GM21529 (cell line): ENCODE results near the gene YPEL3.
A peak's percentile ranks its signal among the peaks of the same experiment; 100 is the strongest.

ENCODE experiments used
- ATAC-seq: cut with Tn5 transposase; IDR thresholded peaks from one replicate; pipeline ENCODE4 v1.9.1; 2021; ENCODE audit not compliant: unreplicated experiment

YPEL3 gene

DNA sequence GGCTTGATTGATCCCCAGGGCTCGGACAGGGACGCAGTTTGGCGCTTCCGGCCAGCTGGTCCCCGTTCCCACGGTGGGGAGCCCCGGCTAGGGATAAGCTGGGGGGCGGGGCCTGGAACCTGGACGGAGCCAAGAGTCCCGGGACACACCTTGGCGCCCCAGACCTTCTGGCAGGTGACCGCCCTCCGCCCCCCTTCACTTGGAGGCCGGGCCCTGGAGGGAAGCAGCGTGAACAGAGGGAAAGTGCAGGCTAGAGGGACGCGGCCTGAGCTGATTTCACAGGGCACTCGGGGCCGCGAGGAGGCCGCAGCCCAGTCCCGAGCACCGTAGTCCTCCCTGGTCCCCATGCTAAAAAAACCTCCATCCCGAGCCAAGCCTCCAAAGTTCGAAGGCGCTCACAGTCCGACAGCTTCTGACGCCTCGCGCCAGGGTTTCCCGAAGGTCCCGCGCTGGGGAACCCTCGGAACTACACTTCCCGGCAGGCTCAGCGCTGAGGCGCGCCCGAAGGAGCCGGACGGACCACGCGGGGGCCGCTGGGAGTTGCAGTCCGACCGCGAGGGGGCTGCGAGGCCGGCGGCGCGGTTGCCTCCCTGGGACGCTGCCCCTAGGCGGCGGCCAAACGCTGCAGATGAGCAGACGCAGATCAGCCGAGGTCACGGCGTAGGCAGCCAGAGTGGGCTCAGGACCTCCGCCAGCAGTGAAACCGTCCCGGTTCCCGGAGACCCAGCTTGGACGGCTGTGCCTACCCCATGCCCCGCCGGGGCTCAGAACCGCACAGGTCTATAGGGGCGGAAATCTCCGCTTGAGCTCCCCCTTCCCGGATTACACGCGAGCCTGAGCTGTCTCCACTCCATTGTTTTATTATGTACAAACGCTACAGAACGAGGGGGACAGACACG lies 4.3 kb downstream of the YPEL3 start, which contains the start of gene TBX6:
TSS of gene TBX6 (minus strand) at position 451 of the 899 bp plus-strand sequence. CDS start 731 bp downstream, outside the sequence.
- ATAC-seq, result peak; percentile 59

DNA sequence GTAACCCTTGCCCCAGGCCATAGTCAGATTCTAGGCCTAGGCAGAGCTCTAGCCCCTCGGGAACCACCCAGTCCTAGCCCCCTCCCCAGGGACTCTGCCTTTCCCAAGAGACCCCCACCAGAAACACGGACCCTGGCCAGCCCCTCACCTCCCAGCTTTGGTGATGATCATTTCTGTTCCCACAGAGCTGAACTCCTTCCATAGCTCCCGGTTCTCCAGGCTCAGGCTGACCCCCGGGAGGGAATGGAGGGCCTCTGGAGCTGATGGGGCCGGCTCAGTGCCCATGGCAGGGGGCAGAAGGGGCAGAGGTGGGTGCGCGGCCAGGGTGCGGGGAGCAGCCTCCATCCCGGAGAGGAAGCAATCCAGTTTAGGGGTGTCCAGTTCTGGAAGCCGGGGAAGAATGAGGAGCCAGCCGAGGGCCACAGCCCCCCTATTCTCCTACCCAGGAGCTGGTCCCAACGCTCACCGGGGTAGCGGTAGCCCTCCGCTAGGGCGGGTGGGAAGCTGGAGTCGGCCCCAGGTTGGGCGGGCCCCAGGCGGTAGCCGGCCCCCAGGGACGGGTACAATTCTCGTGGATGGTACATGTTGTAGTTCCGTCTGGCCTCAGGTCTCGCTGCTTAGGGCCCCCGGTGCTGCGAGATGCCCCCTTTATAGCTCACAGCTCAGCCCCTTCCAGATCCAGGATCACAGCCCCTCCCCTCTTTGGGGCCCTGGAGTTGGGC lies 5.2 kb downstream of the YPEL3 start:
- no peak for ATAC-seq

GRCh38 chr16:30088832-30089624 lies 7.0 kb downstream of the YPEL3 start:
- no peak for ATAC-seq

DNA sequence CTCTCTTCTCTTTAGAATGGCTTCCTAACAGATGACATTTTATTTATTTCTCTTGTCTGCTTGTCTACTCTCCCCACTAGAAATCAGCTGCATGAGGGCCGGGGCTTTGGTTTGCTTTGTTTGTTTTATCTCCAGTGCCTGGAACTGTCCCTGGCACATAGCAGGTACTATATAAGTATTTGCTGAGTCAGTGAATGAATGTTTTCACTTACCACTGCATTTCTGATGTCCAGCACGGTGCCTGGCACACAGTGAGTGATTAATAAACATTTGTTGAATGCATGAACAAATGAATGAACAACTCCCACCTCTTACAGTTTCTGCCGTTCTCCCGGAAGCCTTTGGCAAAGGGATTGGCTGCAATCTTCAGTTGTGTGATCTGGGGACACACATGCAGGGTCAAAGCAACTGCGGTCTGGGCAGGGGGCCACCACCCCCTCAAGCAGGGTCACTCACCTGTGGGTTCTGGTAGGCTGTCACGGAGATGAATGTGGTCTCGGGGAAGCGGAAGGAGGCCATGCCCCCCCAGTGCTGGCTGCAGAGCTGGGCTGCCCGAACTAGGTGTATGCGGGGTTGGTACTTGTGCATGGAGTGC lies 7.7 kb downstream of the YPEL3 start:
- ATAC-seq, result no peak

DNA sequence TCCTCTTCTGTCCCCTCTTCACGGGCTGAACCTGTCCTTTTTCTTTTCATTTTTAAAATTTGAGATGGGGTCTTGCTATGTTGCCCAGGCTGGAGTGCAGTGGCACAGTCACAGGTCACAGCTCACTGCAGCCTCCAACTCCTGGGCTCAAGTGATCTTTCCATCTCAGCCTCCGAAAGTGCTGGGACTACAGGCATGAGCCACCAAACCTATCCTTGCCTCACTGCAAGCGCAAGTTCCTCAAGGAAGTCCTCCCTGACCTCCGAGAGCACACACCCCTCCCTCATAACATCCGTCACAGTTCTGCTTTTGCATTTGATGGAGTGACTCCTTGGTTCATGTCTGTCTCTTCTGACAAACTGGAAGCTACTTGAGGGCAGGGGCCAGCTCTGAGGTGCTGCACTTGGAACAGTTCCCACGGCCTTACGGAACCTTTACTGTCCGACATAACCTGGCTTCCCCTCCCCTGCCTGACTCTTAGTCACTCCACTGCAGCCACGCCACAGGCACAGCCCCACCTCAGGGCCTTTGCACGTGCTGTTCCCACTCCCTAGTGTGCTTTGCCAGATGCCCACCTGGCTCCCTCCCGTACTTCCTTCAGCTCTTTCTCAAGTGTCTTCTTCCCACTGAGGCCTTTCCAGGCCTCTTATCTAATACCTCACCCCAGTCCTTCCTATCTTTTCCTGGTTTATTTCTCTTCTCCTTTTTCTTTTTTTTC lies 8.7 kb downstream of the YPEL3 start:
- ATAC-seq, result no peak

DNA sequence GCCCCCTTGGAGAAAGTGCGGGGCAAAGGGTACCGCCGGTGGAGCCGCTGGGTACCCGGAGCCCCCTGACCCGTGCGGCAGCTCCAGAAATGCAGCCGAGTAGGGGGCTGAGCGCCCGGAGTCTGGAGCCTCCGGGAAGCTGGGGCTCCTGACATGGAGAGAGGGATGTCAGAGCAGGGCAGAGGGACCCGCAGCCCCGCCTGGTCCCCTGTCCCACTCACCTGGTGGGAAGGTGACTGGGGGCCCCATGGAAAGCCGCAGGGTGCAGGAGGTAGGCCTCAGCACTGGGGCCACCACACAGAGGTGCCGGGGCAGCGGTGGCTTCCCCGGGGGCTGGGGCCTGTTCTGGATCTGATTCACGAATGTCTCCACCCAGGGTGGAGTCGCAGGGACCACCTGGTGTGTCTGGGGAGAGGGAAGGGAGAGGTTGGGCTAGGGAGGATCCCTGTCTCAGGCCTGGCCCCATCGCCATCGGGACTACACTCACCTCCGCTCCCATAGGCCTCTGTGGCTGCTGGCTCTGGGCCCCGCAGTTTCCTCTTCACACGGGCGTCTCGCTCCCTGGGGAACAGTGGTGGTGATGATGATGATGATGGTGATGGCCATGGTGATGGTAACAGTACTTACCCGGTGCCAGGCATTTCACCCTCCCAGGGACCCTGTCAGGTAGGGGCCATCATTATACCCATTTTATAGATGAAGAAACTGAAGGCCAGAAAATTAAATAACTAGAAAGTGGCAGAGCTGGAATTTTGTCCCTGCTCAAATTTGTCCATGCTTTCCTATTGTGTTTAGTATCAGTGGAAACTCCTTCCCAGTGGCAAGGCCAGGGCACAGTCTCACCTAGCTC lies 9.5 kb downstream of the YPEL3 start:
- no peak for ATAC-seq

GRCh38 chr16:30085820-30086219 lies 10.2 kb downstream of the YPEL3 start:
- no peak for ATAC-seq

DNA sequence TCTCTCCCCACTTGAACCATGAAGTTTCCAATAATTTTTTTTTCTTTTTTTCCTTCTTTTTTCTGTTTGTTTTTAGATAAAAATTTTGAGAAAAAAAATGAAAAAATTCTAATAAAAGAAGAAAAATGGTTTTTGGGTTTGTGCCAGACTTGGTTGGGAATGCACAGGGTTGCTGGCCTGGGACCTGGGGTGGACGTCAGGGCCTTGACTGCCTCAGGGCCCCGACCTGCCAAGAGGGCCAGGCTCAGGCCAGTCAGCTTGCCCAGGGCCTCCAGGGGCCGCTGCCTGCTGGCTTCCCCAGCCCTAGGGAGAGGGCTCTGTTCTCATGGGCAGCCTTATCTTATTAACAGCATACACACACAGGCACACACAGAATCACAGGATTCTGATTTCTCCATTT lies 10.8 kb downstream of the YPEL3 start:
- ATAC-seq, result no peak

- ATAC-seq, result no peak
Observed at GRCh38 chr16:30084816-30085159, 11.2 kb downstream of the YPEL3 start.

- no peak for ATAC-seq
Observed at GRCh38 chr16:30084096-30084815, 11.8 kb downstream of the YPEL3 start.

DNA sequence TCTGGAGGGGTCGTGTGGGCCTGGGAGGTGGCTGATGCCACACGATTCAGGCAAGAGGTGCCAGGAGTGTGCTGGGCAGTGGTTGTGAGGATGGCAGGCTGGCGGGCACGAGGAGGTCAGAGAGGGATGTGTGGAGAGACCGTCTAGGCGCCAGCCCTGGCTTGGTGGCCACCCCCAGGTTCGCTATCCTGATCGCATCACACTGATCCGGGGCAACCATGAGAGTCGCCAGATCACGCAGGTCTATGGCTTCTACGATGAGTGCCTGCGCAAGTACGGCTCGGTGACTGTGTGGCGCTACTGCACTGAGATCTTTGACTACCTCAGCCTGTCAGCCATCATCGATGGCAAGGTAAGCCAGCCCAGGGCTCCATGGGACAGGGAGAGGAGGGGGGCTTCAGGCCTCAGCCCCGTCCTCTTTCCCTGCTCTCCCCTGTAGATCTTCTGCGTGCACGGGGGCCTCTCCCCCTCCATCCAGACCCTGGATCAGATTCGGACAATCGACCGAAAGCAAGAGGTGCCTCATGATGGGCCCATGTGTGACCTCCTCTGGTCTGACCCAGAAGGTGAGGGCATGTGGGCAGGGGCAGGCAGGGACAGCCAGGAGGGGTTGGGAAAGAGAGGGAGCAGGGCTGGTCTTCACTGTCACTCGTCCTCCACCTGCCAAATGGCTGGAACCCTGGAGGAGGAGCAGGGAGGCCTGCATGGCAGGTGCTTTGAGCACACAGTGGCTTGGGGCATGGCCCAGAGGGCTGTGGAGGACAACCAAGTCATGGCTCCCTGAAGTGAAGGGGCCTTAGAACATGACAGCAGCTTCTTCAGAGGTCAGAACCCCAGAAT lies 12.6 kb downstream of the YPEL3 start:
- no peak for ATAC-seq

GRCh38 chr16:30082545-30083090 lies 13.4 kb downstream of the YPEL3 start:
- no peak for ATAC-seq

DNA sequence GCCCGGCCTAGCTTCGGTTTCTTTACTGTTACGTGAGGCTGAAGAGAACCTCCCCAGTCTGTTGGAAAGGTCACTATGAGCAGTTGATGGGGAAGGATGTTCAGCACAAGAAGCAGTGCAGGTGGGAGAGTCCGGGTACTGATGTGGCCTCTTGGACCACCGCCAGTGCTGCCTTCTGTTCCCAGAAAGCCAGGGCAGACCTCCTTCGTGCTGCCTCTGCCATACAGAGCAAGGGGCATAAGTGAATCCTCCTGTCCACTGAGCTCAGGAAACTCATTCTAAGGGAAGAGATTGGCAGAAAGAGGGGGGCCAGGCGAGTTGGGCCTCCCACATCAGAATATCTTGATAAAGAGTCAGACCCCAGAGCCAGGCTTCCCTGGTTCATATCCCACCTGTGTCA lies 16.5 kb downstream of the YPEL3 start:
- no peak for ATAC-seq

DNA sequence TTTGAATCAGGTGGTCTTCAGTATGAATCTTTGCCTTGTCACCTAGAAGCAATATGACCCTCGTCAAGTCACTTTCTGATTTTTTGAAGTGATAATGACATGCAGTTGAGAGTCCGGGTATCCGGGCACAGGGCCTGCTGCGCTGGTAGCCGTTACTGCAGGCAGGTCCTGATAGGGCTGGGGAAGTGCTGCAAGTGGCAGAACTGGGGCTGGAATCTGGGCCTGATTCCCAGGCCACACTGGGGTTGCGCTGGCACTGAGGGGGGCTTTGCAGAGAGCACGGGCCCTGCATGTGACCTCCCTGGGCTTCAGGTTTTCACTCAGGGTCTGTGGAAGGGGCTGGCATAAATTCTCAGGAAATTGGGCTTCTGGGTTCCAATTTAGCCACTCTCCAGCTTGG lies 17.3 kb downstream of the YPEL3 start:
- ATAC-seq, result no peak

GRCh38 chr16:30077656-30078055 lies 18.4 kb downstream of the YPEL3 start:
- ATAC-seq, result no peak

GRCh38 chr16:30076276-30076791 lies 19.7 kb downstream of the YPEL3 start:
- ATAC-seq, result no peak

GRCh38 chr16:30075503-30076275 lies 20.3 kb downstream of the YPEL3 start, which contains the start of gene PPP4C:
PPP4C (plus strand) TSS chr16:30075994; CDS start chr16:30076378, 384 bp downstream.
- ATAC-seq, result peak; percentile 83
